GM12872 (cell line): ENCODE data around the gene IQCF2.

Experiments used
- CTCF ChIP-seq: IDR thresholded peaks from 3 replicates; pipeline ENCODE4 v1.5.1; 2011; ENCODE audit warnings: low read depth, mild to moderate bottlenecking, low read length, moderate library complexity; ENCODE audit not compliant: insufficient read depth

IQCF2 gene

DNA sequence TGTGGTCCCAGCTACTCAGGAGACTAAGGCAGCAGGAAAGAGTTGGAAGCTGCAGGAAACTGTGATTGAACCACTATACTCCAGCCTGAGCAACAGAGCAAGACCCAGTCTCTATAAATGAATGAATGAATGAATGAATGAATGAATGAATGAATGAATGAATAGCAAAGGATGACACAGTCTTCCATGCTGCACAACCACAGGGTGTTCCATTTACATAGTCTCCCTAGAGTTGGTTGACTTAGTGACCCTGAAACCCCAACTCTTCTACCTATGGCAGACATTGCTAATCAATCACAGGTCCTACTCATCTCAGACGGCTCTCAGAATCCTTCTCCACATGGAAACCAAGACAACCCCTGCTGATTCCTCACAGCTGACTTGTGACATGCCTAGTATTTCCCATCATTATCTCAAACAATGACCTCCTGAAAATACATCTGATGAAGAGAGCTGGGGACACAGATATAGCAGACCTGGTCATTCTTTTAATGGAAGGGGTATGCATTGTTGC, 11.9 kb downstream of the IQCF2 start:
- TF ChIP-seq CTCF, result no peak

DNA sequence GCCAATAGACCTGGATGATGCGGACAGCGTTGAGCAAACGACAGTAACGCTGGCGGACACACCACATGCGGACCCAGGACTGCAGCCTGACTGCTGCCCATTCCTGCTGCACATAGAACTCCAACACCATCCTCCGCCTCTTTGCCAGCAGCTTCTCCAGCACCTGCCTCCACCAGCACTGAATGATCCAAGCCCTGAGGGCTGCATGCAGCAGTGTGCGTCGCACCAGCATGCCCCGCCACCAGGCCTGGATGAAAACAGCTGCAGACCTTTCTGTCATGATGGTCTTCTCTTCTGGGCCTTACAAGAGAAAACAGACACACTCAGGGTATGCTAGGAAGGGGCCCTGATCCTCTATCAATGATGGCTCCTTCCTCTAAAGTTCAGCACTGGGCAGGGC, 12.5 kb downstream of the IQCF2 start:
- TF ChIP-seq CTCF, result no peak

- TF ChIP-seq CTCF, result no peak
These were observed 13.0 kb downstream of the IQCF2 start for GRCh38 chr3:51874411-51874810.

DNA sequence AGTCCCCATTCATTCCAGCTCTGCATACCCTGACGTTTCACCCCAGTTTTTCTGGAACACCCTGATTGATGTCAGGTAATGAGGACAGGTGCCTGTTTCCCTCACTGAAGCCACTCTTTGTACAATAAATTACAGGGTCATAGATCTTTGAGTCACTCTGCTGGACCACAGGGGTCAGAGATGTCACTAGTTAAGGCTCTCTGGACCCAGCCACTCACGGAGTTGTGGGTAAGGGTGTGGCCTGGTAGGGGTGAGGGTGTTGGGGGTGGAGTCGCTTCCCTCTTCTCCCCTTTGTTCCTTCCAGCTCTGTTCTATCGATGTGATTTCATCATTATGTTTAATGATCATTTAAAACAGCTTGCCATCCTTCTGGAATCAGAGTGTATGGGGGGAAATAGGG, 13.5 kb downstream of the IQCF2 start:
- TF ChIP-seq CTCF, result no peak

GRCh38 chr3:51875501-51875900, 14.1 kb downstream of the IQCF2 start, which contains the start of gene IQCF5:
TSS of gene IQCF5 (minus strand) at chr3:51875601. CDS start at chr3:51875531, 70 bp downstream.
- no peak for TF ChIP-seq CTCF

DNA sequence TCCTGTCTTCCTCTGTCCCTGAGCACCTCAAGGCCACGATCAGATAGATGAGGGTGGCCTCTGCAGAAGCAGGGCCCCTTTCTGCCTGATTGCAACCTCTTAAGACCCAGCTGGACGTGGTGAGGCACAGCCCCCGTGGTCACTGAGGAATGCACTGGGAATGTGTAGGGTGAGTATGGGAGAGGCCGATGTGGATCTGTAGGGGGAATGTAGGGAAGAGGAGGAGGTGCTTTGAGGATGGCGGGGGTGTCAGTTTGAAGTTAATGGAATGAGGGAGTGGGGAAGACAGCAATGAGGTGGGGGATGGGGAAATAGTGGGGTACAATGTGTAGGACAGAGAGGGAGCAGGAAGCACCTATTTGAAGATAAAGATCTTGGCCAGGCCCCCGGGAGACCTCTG, 14.8 kb downstream of the IQCF2 start:
- TF ChIP-seq CTCF, result no peak

DNA sequence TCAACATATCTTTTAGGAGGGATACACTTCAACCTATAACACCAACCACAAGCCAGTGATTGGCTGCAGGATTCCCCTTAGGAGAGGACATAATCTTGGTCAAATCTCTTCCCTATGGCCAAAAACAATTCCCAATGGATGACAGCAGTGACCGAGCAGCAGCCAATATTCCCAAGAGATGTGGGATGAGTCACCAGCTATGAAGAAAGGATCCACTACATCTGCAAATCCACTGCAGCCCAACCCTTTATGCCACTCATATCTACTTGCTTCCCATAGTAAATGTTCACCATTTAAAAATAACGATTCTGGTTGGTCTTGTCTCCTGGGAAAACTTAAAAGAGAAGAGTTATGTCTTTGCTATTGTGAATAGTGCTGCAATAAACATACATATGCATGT, 18.5 kb downstream of the IQCF2 start:
- no peak for TF ChIP-seq CTCF
